Measurements from ENCODE around the gene ARL6IP5.

ARL6IP5 gene

GRCh38 chr3:69084326-69085167 lies at the start of gene ARL6IP5:
TSS of gene ARL6IP5 (plus strand) at chr3:69084937. CDS start at chr3:69085048, 111 bp downstream.
- peak; percentile 79 for DNase-seq (ENCODE audit: low spot score)

DNA sequence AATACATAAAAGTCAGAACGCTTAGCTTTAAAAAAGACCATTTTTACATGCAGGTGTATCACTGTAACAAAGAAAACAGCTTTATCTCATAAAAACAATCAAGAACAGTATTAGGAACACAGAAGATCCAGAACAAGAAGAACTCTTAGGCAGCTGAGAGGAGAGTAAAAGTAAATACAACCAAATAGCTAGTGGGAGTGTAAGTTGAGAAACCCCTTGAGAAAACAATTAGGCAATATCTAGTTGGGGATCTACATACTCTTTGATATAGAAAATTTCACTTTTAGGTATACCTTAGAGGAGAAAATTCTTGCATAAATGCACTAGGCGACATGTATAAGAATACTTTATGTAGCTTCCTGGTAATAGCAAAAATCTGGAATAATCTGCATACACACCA lies 40.1 kb upstream of the ARL6IP5 start:
- no peak for DNase-seq (ENCODE audit: low spot score)

- no peak for DNase-seq (ENCODE audit: low spot score)
Observed at GRCh38 chr3:69048990-69049389, 35.7 kb upstream of the ARL6IP5 start.

DNA sequence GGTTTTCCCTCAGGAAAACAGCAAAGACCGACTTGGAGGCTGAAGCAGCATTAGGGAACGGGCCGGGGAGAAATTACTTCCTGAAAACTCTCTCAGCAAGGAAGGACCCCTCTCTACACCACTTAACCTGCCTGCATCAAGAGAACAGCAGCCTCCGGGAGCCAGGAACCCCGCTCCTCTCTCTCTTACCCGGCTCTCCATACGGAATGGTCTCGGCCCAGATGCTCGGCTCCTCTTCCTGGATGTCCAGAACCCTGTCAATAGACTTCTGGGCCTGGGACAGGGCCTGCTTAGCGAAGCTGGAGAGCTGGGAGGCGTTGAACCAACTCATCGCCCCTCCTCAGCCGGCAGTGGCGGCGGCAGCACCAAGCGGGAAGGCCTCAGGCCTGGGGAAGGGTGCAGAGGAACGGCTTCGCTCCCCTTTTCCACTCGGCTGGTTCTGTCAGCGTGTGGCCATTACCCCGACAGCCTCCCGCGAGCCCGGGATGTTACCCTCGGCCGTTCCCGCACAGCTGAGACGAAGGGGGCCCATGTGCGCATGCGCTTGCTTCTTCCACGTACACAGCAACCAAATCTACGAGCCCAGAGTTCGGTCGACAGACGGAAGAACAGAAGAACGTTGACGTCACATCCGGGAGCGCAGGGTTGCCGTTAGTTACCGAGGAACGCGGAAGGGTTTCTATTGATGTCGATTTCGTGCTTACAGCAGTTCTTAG lies 32.8 kb upstream of the ARL6IP5 start, which contains the start of gene TMF1:
Gene TMF1 (minus strand): TSS at position 578 of the 716 bp plus-strand sequence. CDS start 247 bp downstream, at position 331.
- peak; percentile 98 for DNase-seq (ENCODE audit: low spot score)

DNA sequence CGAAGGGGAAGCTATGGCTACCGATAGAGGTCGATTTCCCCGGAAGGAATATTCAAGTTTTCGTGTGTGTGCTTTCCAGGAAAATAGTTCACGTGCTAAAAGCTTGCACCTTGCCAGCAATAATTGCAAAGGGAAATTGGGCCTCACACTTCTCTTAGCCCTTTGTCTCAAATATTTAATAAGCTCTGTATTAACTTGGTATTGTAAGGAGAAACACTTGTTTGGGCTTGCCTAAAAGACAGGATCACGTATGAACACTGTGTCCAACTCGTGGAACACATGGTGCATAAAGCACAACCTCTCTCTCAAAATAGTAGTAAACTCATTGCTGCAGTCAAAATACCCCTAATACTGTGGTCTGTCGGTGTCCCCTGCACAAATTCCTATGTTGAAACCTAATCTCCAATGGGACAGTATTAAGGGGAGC lies 32.3 kb upstream of the ARL6IP5 start:
- no peak for DNase-seq (ENCODE audit: low spot score)

GRCh38 chr3:69058180-69058946 lies 26.4 kb upstream of the ARL6IP5 start:
- DNase-seq (ENCODE audit: low spot score) = no peak

DNA sequence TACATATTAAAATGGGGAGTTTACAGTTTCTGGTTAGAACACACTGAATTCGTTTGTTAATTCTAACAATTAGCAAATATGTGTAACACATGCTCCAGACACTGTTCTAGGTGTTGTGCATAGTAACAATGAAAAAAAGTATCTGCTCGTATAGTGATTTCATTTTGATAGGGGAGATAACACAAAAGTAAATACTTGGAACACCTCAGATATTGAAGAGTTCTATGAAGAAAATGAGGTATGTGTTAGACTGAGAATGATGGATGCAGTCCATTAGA lies 25.9 kb upstream of the ARL6IP5 start:
- no peak for DNase-seq (ENCODE audit: low spot score)

GRCh38 chr3:69059688-69060087 lies 25.0 kb upstream of the ARL6IP5 start:
- no peak for DNase-seq (ENCODE audit: low spot score)

DNA sequence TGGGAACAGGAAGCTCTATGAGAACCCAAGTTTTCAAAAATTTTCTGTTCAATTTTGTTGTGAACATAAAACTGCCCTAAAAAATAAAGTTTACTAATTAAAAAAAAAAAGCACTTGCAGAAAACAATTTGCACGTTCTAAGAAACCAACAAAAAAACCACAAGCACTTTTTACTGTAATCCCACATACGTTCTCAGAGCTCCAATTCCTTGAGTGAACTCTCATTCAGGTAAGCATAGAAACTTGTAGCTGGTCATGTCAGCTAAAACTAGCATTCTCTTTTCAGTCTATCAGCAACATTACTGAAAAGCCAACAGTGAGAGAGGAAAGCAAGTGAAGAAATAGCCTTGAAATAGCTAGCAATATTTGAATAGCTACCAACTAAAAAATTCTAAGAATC lies 21.1 kb upstream of the ARL6IP5 start:
- DNase-seq (ENCODE audit: low spot score) = no peak

DNA sequence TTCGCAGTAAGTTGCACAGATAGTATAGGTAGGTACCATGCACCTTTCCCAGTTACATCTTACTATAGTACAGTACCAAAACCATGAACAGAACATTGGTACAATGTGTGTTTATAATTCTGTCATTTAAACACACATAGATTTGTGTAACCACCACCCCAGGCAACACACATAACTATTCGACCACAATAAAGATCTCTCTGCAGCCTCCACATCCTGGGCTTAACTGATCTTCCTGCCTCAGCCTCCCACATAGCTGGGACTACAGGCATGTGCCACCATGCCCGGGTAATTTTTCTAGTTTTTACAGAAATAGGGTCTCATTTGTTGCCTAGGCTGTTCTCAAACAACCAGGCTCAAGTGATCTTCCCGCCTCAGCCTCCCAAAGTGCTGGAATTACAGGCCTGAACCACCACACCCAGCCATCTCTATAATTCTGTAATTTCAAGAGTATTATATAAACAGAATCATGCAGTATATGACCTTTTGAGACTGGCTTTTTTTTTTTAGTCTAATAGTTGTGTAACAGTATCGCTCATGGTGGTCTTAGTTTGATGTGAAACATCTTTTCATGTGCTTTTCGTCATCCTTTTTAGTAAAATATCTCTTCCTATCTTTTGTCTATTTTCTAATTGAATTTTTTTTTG lies 19.3 kb upstream of the ARL6IP5 start:
- no peak for DNase-seq (ENCODE audit: low spot score)

DNA sequence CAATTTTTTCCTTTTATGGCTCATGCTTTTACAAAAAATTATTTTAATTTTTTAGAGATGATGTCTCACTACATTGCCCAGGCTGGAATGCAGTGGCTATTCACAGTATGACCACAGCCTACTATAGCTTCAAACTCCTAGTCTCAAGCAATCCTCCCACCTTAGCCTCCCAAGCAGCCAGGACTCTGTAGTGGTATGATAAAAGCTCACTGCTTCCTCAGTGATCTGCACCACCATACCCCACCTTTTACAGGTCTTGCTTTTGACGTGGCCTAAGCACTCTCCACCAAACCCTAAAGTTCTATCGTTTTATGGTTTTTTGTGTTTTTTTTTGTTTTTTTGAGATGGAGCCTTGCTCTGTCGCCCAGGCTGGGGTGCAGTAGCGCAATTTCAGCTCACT lies 18.6 kb upstream of the ARL6IP5 start:
- no peak for DNase-seq (ENCODE audit: low spot score)

- no peak for DNase-seq (ENCODE audit: low spot score)
Observed at GRCh38 chr3:69072928-69073327, 11.8 kb upstream of the ARL6IP5 start.

- peak; percentile 48 for DNase-seq (ENCODE audit: low spot score)
Observed at GRCh38 chr3:69079269-69080159, 5.2 kb upstream of the ARL6IP5 start.

DNA sequence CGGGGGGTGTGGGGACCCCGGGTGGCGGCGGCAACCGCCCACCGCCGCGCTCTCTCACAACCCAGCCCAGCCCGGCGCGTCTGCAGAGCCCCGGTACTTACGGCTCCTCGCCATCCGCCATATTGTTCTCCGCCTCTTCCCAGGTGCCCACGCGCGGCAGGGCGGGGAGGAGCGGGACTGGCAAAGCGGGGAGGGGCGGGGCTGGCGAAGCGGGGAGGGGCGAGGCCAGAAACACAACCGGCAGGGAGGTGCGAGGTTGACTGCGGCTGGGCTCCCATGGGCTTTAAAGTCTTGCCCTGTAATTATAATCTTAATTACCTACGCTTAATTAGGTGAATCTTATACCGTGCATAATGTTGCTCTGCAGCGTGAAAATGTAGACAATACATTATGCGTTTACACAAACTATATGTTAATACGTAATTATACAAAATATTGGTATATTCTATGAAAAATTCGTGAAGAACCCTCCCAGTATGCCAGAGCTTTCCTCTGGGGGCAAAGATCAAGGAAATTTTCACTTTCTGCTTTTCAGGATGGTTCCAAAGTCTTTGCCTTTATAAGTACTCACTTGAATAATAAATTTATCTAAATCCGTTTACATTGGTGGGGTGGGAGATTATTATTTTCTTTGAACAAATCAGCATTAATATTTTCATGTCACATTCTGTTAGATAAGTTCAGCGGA lies 4.4 kb upstream of the ARL6IP5 start, which contains the start of gene UBA3:
Gene UBA3 (minus strand): TSS at position 133 of the 688 bp plus-strand sequence. CDS start 12 bp downstream, at position 121.
- DNase-seq (ENCODE audit: low spot score) = peak; percentile 94

- no peak for DNase-seq (ENCODE audit: low spot score)
Observed at GRCh38 chr3:69081583-69082262, 3.0 kb upstream of the ARL6IP5 start.

- no peak for DNase-seq (ENCODE audit: low spot score)
Observed at GRCh38 chr3:69082361-69082760, 2.4 kb upstream of the ARL6IP5 start.

GRCh38 chr3:69082805-69083204 lies 1.9 kb upstream of the ARL6IP5 start:
- DNase-seq (ENCODE audit: low spot score) = peak; percentile 17

DNA sequence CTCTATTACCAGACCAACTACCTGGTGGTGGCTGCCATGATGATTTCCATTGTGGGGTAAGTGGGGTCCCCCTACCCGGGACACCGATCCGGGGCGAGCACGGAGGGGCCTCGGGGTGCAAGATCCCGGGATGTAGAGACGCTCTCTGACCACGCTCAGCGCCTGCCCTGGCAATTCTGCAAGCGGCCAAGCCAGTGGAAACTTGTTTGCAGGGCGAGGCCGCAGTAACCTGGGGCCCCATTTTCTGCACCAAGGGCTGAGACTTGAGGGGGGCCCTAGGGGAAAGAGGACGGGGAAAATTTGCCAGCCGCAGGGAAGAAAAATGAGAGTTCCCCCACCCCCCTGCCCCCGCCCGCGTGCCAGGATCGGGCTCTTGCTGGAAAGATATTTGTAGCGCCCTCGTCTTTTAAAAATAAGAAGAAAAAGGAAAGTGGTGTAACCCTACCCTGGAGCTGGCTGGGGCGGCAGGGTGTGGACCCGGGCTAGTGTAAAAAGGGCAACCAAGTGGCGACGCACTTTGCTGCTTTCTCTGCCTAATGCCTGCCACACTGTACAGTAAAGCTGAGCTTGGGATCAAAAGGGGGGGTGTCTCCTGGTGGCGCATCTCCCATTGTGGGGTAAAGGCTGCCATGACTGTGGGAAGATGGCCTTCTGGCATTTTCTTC lies 563 bp downstream of the ARL6IP5 start:
- DNase-seq (ENCODE audit: low spot score) = peak; percentile 26

Data from AG20443 (cell line).